Activated T-cell treated with anti-CD3 and anti-CD28 coated beads for 1 hour (primary cell): ENCODE results near the gene SNX32.
"Not testable (repeated sequence)": the region's sequence is repeated elsewhere in the genome, so short reads cannot be mapped to it uniquely, and the experiment has no call there.

Experiments used
- DNase-seq: peaks from one replicate; pipeline ENCODE4 v3.0.0-alpha.2; 2020; ENCODE audit warnings: low read depth

Gene SNX32

DNA sequence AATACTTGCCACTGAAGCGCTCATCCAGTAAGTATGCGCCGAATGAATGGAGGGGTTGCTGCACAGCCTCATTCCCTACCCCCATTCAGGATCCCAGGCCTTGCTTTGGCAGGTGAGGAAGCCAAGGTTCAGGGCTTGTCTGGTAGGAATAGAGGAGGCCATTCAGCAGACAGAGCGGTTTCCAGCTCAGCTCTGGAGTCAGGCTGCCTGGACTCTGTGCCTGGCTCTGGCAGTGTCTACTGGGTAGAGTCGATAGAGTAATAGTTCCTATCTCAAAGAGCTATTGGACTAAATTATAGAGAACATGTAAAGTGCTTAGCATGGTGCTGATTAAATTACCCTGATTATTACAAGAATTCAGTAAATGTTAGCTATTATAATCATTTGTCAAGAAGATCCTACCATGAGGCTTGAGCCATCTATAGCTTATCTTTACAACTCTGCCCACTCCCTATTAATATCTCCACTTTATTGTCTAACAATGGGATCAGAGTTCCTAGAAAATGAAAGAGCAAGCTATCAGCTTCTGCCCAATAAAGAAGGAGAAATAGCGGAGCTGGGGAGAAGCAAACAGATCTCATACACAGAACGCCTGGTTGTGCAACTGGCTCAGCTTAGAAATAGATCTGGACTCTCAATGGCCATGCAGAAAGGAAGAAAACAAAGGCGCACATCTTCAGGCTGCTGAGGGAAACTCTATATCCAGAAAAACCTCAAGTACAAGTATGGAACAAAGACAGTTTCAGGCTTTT, 6.6 kb upstream of the SNX32 start:
- no peak for DNase-seq

GRCh38 chr11:65829459-65829858, 4.3 kb upstream of the SNX32 start:
- DNase-seq = no peak

DNA sequence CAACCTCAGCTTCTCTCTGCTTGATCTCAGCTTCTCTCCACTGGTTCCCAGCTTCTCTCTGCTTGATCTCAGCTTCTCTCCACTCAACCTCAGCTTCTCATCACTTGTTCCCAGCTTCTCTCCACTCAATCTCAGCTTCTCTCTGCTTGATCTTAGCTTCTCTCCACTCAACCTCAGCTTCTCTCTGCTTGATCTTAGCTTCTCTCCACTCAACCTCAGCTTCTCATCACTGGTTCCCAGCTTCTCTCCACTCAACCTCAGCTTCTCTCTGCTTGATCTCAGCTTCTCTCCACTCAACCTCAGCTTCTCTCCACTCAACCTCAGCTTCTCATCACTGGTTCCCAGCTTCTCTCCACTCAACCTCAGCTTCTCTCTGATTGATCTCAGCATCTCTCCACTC, 1.5 kb upstream of the SNX32 start:
- DNase-seq = not testable (repeated sequence)

DNA sequence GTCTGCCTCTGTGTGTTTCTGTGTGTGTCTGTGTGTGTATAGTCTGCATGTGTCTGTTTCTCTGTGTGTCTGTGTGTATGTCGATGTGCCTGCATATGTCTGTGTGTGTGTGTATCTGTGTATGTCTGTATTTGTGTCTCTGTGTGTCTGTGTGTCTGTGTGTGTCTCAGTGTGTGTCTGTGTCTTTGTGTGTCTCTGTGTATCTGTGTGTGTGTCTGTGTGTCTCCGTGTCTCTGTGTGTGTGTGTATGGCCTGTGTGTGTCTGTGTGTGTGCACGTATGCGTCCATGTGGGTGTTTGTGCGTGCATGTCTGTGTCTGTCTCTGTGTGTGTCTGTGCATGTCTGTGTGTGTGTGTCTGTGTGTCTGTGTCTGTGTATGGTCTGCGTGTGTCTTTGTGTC, 439 bp downstream of the SNX32 start:
- no peak for DNase-seq

GRCh38 chr11:65842144-65842543, 8.4 kb downstream of the SNX32 start:
- no peak for DNase-seq

GRCh38 chr11:65843811-65844210, 10.0 kb downstream of the SNX32 start:
- DNase-seq = no peak

- DNase-seq = no peak
Observed at GRCh38 chr11:65844231-65844872, 10.6 kb downstream of the SNX32 start.

DNA sequence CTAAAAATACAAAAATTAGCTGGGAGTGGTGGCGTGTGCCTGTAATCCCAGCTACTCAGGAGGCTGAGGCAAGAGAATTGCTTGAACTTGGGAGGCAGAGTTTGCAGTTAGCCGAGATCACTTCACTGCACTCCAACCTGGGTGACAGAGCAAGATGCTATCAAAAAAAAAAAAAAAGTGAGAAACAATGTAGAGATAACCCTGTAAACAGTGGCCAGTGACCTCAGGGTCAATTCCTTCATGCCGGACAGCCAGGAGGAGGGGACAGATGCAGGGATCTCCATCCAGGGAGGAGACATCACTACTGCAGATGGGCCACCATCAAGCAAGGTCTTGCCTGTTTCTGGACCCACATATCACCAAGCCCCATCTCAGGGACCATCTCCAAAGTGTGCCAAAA, 14.0 kb downstream of the SNX32 start:
- no peak for DNase-seq

DNA sequence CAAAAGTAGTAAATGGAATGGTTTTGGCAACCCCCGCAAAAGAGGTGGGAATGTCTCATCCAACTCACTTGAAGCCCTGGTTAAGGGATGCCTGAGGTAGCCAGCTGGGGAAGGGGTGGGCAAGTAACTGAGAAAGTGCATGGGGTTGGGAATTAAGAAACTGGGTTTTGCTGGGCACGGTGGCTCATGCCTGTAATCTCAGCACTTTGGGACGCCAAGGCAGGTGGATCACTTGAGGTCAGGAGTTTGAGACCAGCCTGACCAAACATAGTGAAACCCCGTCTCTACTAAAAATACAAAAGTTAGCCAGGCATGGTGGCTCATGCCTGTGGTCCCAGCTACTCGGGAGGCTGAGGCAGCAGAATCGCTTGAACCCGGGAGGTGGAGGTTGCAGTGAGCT, 14.9 kb downstream of the SNX32 start:
- DNase-seq = not testable (repeated sequence)

DNA sequence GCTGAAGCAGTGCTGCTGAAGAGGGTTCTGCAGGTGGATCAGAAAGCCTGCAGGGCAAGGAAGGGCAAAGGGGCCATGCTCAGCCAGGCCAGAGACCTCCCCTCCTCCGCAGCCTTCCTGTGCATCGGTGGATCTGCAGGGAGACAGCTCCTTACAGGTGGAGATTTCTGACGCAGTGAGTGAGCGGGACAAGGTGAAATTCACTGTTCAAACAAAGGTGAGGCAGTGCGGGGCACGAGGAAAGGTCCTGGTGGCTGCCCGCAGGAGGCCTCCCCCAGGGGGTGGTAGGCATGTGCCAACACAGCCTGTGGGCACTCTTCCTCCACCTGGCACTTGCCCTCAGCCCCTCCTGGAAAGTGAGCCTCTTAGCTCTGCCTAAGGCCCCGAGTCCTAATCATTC, 15.6 kb downstream of the SNX32 start:
- no peak for DNase-seq

DNA sequence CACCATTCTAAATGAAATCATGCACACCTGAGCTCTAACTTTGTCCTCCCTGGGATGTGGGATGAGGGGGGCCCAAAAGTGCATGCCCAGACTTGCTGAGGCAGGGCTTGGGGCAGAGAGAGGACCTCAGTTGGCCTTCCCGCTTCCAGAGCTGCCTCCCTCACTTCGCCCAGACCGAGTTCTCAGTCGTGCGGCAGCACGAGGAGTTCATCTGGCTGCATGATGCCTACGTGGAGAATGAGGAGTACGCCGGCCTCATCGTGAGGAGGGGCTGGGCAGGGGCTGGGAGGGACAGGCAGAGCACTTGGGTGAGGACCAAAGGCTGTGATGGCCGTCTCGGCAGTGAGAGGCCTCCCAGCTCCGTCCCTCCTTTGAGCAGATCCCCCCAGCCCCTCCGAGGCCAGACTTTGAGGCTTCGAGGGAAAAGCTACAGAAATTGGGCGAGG, 16.0 kb downstream of the SNX32 start:
- no peak for DNase-seq

DNA sequence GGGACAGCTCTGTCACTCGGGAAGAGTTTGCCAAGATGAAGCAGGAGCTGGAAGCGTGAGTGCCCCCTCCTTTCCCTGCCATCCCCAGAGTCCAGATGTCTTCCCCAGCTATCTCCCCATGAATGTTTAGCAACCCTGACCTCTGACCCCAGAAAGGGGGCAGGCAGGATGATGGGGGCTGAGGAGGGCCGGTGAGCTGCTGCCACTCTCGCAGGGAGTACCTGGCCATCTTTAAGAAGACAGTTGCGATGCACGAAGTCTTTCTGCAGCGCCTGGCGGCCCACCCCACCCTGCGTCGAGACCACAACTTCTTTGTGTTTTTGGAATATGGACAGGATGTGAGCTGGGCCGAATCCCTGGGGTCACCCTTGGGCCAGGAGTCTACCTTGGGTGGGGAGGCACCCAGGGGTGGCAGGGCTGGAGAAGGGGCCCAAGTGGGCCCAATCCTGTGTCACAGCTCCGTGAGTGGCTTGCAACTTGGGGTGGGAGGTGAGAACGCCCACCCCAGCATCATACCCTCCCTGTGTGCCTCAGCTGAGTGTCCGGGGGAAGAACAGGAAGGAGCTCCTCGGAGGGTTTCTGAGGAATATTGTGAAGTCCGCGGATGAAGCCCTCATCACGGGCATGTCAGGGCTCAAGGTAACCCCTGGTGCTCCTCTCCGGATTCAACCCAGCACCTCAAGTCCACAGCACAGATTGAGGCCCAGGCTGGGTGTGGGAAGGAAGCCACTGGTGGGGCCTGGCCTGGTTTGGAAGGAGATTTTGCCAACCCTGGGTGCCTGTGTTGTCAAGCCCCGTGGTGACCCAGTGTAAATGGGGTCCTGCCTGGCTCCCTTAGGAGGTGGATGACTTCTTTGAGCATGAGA, 16.7 kb downstream of the SNX32 start:
- DNase-seq = no peak

- no peak for DNase-seq
Observed at GRCh38 chr11:65851083-65851579, 17.4 kb downstream of the SNX32 start.

GRCh38 chr11:65851811-65852507, 18.2 kb downstream of the SNX32 start:
- no peak for DNase-seq

- no peak for DNase-seq
Observed at GRCh38 chr11:65852508-65853245, 18.9 kb downstream of the SNX32 start.

DNA sequence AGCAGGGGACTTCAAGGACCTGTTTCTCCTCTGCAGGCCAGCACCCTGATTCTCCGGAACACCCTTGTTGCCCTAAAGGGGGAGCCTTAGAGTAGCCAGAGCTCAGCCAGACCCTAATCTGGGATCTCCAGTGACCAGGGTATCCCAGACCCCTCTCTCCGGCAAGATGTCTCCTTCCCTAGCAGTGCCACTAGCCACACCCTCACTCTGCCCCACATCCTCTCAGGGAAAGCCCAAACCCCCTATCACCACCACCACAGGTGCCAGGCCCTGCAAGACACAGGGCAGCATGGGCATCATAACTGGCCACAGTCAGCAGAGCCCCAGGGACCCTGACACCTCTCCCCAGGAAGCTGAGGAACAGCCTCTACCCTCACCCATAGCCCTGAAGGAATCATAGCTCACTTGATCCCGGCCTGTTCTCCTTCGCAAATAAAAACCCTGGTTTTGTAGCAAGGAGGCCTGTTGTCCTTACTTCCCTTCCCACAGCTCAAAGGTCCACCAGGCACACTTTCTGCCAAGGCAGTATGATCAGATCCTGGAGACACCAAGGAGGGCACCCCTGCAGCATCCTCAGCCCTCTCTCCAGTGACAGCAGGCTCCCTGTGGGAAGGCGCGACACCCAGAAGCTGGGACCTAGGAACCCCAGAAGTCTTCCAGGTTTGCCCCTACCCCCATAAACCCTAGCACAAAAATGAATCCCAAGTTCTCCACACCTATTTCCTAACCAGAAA, 19.6 kb downstream of the SNX32 start:
- no peak for DNase-seq

GRCh38 chr11:65854161-65854592, 20.4 kb downstream of the SNX32 start:
- DNase-seq = no peak

- no peak for DNase-seq
Observed at GRCh38 chr11:65854852-65855837, 21.4 kb downstream of the SNX32 start.

DNA sequence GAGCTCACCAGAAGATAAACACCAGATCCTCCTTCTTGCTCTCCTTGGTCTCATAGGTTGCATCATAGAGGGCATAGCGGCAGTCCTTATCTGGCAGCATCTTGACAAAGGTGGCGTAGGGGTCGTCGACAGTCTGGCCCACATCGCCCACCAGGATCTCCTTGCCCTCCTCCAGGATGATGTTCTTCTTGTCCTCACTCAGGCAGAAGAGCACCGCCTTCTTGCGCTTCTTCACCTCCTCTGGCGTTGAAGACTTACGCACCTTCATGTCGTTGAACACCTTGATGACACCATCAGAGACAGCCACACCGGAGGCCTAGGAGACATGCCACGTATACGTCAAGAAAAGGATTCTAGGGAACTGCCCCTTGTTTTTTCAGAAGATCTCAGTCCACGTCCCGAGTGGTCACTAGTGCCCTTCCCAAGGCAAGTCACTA, 22.2 kb downstream of the SNX32 start:
- no peak for DNase-seq
